Measurements from ENCODE around the gene SCFD2. TPM values are rescaled to one million over a fixed set of nuclear protein-coding genes. Genes with fewer than 3 reads are reported as not detected.

Gene SCFD2
- total and polyA plus RNA-seq, 8 donors = 11.4 to 26.6 (median 13.7) TPM

DNA sequence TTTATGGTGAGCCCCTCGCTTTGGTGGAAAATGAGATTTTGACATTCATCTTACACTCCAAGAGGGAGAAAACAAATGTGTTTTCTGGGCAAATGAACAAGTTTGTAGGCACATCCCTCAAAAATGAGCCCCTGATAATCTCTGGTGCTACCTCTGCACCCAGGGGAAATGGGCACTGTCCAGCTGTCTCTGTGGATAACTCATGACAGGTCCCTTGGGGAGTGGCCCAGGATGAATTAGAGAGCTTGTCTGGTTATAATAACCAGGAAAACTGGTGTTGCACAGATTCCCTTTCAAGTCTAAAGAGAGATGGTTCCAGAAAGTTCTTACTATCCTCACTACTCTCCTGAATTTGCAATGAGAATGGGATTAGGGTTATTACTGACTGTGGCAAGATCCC, 496.2 kb downstream of the SCFD2 start:
- Histone ChIP-seq H3K4me3 (no peak overlapping the region), H3K9me3 (no peaks in the 10 kb centered on the region), H3K27me3 (no peaks in the 10 kb centered on the region), H3K36me3 (no peaks in the 10 kb centered on the region), H3K4me1 (peaks cover 5 to 18% of the 10 kb centered on the region in 2 donors), H3K27ac (no peak overlapping the region)
- intact Hi-C loops (cut with DNase I) = no loop called here
- TF ChIP-seq, protein P1, sequence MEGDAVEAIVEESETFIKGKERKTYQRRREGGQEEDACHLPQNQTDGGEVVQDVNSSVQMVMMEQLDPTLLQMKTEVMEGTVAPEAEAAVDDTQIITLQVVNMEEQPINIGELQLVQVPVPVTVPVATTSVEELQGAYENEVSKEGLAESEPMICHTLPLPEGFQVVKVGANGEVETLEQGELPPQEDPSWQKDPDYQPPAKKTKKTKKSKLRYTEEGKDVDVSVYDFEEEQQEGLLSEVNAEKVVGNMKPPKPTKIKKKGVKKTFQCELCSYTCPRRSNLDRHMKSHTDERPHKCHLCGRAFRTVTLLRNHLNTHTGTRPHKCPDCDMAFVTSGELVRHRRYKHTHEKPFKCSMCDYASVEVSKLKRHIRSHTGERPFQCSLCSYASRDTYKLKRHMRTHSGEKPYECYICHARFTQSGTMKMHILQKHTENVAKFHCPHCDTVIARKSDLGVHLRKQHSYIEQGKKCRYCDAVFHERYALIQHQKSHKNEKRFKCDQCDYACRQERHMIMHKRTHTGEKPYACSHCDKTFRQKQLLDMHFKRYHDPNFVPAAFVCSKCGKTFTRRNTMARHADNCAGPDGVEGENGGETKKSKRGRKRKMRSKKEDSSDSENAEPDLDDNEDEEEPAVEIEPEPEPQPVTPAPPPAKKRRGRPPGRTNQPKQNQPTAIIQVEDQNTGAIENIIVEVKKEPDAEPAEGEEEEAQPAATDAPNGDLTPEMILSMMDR (IDR thresholded peaks at IDR 0.05) = no peak
- no peak for ATAC-seq
- DNase-seq = no peak

GRCh38 chr4:52869196-52869595, 496.7 kb downstream of the SCFD2 start:
- Histone ChIP-seq H3K27me3 (no peaks in the 10 kb centered on the region), H3K9me3 (no peaks in the 10 kb centered on the region), H3K27ac (no peak overlapping the region), H3K4me3 (no peak overlapping the region), H3K36me3 (no peaks in the 10 kb centered on the region), H3K4me1 (peaks cover 5 to 22% of the 10 kb centered on the region in 2 donors)
- TF ChIP-seq, protein P1 (IDR thresholded peaks at IDR 0.05) = no peak
- intact Hi-C loops (cut with DNase I) = no loop called here
- DNase-seq = peak in 3 of 4 donors; percentile 65 to 77 (median 73)
- ATAC-seq = no peak

- H3K4me1 ChIP-seq = peaks cover 8 to 22% of the 10 kb centered on the region in 2 donors
- intact Hi-C loops (cut with DNase I) = no loop called here
- ATAC-seq = peak; percentile 76
- H3K4me3 ChIP-seq = no peak overlapping the region
- no peaks in the 10 kb centered on the region for H3K9me3 ChIP-seq
- TF ChIP-seq, protein P1 (IDR thresholded peaks at IDR 0.05) = no peak
- peaks cover 5 to 7% of the 10 kb centered on the region in 2 donors for H3K27me3 ChIP-seq
- H3K36me3 ChIP-seq = no peaks in the 10 kb centered on the region
- peak in 1 of 4 donors; percentile 43 for DNase-seq
- H3K27ac ChIP-seq = peak overlapping the region in 1 of 2 donors; percentile 8
Measured at GRCh38 chr4:52868133-52868532, 497.7 kb downstream of the SCFD2 start.

- ATAC-seq = no peak
- Histone ChIP-seq H3K36me3 (no peaks in the 10 kb centered on the region), H3K9me3 (no peaks in the 10 kb centered on the region), H3K27ac (no peak overlapping the region), H3K4me3 (no peak overlapping the region), H3K4me1 (peaks cover 17 to 22% of the 10 kb centered on the region in 2 donors), H3K27me3 (peaks cover 10 to 17% of the 10 kb centered on the region in 2 donors)
- intact Hi-C loops (cut with DNase I) = no loop called here
- no peak for DNase-seq
- TF ChIP-seq, protein P1 (IDR thresholded peaks at IDR 0.05) = no peak
Measured at GRCh38 chr4:52867163-52867562, 498.7 kb downstream of the SCFD2 start.

DNA sequence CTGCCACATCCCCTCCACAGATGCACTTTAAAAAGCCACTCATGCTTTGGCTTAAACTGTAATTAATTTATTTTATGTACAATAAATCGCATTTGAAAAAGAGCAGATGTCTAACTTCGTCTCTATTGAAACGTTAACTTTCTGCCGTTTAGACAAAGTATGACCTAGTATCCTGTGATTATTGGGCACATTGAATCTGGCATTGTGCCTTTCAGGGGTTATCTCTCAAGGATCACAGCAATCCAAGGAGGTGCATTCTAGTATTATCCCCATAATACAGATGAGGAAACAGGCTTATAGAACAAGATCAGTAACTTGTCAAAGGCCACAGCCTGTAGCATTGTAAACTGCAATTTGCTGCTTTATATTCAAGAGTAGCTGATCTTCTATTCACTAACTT, 499.1 kb downstream of the SCFD2 start:
- Histone ChIP-seq H3K9me3 (no peaks in the 10 kb centered on the region), H3K4me3 (no peak overlapping the region), H3K4me1 (peaks cover 19 to 24% of the 10 kb centered on the region in 2 donors), H3K27ac (no peak overlapping the region), H3K27me3 (peaks cover 10 to 21% of the 10 kb centered on the region in 2 donors), H3K36me3 (no peaks in the 10 kb centered on the region)
- DNase-seq (no peak), ATAC-seq (no peak)
- TF ChIP-seq, protein P1 (IDR thresholded peaks at IDR 0.05) = no peak
- intact Hi-C loops (cut with DNase I) = no loop called here

Data from left lung (tissue), 10 donors.